ENCODE measurements around the gene OGFR.
A peak's percentile ranks its signal among the peaks of the same experiment; 100 is the strongest.
"Not testable (repeated sequence)": the region's sequence is repeated elsewhere in the genome, so short reads cannot be mapped to it uniquely, and the experiment has no call there.

The OGFR gene

DNA sequence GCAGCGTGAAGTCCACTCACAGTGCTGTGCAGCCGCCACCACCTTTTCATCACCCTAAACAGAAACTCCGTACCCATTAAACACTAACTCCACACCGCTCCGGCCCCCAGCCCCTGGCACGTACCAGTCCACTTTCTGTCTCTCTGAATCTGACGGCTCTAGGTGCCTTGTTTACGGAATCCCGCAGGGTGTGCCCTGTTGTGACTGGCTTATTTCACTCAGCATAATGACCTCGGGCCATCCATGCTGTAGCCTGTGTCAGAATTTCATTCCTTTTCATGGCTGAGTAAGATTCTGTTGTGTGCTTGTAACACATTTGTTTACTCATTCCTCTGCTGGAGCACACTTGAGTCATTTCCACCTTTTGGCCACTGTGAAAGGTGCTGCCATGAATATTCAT is 39.0 kb downstream of the OGFR start:
- DNase-seq = no peak

DNA sequence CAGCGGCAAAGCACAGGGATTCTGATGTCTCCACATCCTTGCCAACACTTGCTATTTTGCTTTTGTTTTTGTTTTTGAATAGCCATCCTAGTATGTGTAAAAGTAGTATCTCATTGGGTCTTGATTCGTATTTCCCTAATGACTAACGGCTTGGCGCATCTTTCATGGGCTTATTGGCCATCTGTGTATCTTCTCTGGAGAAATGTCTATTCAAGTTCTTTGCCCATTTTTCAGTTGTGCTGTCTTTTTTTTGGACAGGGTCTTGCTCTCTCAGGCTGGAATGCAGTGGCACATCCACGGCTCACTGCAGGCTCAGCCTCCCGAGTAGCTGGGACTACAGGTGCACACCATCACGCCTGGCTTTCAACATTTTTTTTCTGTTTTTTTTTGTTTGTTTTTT is 39.5 kb downstream of the OGFR start:
- DNase-seq = no peak

DNA sequence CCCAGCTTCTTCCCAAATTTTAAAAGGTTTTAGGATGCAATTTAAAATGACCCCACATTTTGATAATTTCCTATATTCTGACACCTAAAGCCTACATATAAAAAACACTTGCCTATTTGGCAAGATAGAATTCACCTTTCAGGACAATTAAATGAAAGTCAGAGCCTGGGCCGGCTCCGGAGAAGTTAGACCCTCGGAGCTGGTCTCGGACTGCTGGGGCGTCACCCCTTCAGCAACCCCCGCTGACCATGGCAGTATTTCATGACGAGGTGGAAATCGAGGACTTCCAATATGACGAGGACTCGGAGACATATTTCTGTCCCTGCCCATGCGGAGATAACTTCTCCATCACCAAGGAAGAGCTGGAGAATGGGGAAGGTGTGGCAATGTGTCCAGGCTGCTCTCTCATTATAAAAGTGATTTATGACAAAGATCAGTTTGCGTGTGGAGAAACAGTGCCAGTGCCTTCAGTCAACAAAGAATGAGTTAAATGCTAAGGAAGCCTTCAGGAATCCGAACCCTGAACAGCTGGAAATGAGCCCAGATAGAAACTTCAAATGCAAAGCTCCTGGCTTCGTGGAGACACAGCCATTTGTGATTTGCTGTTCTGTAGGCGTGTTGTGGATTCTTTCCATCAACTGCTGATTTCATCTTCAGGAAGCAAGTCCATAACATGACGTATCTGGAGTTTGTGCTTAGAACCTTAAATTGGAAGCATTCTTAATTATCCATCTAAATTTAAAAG is 41.0 kb downstream of the OGFR start:
- DNase-seq = no peak

DNA sequence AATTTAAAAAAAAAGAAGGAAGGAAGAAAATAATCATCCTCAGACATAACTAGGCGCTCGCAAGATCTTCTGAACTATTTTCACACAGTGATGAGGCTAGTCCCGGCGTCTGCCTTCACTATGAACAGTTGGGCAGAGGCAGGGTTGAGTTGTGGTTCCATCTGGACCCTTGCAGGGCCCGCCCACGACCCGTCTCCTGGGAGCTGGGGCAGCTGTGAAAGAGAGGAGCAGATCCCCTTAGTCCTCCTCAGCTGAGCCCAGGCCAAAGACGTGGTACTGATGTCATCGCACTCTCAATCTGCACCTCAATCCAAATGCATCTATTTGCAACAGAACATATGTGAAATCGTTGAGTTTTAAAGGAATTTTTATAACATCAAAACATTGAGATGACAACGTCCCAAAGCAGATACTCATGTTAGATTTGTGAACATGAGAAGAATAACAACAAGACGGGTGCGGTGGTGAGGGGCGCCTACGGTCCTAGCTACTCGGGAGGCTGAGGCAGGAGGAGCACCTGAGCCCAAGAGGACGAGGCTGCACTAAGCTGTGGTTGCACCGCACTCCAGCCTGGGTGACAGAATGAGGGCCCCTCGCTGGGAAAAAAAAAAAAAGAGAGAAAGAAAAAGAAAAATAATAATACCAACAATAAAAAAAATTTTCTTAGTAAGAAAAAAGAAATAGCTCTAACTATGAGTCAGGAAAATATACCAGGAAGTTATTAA is 41.7 kb downstream of the OGFR start:
- DNase-seq = no peak

DNA sequence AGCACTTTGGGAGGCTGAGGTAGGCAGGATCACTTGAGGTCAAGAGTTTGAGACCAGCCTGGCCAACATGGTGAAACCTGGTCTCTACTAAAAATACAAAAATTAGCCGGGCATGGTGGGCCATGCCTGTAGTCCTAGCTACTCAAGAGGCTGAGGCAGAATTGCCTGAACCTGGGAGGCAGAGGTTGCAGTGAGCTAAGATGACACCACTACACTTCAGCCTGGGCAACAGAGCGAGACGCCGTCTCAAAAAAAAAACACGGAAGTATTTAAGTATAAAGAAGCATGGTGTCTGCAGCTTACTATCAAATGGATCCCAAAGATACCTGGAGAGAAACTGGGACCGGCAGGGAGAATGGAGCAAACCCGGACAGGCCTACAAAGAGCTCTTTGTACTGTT is 44.3 kb downstream of the OGFR start:
- DNase-seq = not testable (repeated sequence)

DNA sequence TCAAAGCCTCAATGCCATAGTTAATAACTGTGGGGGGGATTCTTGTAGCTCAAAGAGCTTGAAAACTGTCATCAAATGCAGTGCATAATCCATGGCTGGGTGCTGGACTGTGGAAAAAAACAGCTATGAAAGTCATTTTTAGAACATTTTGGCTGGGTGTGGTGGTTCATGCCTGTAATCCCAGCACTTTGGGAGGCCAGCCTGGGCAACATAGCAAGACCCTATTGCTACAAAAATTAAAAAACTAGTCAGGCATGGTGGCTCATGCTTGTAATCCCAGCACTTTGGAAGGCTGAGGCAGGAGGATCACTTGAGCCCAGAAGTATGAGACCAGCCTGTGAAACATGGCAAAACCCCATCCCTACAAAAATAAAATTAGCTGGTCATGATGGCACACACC is 44.8 kb downstream of the OGFR start:
- no peak for DNase-seq

DNA sequence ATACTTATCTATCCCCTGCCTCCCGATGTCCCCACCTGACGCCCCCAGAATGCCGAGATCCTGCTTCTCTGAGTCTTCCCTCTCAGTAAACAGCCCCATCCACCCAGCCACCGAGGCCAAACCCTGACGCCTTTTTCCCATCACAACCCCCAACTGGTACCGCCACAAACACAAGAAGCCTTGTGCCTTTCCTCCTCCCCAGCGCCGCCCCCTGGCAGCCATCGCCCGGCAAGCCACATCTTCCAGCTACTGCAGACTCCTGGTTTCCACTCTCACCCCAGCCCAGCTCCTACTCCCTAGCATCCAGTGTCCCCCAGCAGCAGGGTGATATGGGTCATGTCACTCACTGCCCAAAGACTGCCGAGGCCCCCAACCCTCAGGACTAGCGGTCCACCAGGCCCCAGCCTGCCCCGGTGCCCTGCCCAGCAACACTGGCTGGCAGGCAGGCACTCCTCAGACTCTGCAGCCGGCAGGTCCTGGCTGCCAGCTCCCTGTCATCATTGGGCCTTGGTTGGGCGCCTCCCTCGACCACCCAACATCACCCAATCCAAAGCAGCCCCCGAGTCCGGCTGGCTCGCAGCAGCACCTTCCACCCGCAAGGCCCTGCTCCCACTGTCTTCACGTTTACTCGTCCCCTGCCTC is 45.8 kb downstream of the OGFR start:
- no peak for DNase-seq

DNA sequence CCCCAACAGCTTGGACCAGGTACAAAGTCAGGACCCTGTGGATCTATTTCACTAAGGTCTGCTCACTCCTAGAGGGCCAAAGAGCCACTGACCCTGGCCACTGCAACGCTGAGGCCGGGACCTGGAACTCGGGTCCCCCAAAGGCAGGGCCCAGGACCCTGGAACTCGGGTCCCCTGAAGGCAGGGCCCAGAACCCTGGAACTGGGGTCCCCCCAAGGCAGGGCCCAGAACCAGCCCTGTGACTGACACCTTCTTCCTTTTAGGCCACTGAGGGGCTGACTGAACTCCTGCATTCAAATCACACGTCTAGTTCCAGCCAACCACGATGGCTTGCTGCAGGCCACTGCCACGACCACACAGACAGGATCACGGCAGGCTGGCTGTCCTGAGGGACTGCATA is 47.6 kb downstream of the OGFR start:
- no peak for DNase-seq

DNA sequence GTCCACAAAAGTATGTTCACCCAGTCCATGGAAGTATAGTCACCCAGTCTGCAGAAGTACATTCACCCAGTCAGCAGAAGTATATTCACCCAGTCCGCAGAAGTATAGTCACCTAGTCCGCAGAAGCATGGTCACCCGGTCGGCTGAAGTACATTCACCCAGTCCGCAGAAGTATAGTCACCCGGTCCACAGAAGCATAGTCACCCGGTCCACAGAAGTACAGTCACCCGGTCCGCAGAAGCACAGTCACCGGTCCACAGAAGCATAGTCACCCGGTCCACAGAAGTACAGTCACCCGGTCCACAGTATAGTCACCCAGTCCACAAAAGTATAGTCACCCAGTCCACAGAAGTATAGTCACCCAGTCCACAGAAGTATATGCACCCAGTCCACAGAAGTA is 48.2 kb downstream of the OGFR start:
- no peak for DNase-seq

DNA sequence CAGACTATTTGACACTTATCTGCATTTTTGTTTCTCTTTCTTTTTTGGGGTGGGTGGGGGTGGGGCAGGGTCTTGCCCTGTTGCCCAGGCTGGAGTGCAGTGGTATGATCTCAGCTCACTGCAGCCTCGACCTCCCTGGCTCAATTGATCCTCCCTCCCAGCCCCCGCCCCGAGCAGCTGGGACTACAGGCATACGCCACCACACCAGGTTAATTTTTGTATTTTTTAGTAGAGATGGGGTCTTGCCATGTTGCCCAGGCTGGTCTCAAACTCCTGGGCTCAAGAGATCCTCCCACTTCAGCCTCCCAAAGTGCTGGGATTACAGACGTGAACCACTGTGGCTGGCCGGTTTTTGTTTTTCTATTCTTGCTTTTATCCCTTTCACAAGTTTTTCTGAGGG is 48.7 kb downstream of the OGFR start:
- DNase-seq = not testable (repeated sequence)

DNA sequence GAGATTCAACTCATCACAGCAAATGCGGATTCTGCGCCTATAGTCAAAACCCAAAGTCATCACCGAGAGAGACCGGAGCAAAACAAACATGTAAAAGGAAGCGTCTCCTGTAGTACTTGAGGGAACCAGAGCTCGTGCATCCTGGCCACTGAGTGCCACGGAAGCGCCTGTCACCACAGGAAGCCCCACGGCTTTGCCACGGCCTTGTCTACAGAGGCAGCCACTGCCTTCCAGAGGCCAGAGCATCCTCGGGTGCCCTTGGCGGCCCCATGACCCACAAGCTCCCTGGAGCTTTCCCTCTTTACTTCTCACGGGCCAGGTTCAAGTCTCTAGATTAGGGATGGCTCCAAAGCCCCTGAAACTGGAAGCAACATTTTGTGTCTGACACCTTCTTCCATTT is 49.5 kb downstream of the OGFR start:
- DNase-seq = no peak

DNA sequence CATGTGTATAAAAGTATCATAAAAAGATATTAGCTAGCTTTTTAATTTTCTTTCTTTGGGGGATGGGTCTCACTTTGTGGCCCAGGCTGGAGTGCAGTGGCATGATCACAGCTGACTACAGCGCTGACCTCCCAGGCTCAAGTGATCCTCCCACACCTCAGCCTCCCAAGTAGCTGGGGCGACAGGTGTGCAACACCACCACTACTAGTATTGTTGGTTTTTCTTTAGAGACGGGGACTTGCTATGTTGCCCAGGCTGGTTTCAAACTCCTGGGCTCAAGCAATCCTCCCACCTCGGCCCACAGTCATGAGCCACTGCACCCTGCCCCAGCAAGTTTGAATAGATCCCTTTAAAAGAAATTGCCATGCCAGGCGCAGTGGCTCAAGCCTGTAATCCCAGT is 50.5 kb downstream of the OGFR start:
- no peak for DNase-seq

DNA sequence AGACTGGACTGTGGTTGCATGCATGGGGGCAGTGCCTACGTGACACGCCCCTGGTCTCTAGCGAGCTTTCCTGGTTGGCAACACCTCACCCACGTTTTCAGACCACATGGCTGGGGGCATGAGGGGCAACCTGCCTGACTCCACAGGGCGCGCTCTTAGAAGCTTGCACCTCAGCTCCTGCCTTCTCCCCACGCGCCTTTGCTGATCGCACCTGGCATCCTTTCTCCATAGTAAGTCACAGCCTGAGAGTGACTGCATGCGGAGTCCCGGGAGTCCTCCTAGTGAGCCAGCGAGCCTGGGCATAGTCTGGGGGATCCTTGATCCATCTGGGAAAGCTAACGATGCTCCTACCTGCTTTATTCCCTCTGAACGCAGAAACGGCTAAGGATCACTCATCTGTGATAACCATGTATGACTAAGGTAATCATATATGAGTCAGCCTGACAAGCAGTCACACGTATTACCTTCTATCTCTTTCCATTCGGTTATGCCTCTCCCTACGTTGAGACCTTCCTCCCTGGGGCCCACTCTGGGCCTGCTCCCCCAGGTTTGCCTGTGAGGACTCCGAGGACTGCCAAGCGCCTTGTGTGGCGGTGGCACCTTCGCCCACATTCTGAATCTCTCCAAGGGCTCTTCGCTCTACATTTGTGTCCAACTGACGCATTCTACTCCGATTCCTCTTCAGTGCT is 52.4 kb downstream of the OGFR start:
- no peak for DNase-seq

DNA sequence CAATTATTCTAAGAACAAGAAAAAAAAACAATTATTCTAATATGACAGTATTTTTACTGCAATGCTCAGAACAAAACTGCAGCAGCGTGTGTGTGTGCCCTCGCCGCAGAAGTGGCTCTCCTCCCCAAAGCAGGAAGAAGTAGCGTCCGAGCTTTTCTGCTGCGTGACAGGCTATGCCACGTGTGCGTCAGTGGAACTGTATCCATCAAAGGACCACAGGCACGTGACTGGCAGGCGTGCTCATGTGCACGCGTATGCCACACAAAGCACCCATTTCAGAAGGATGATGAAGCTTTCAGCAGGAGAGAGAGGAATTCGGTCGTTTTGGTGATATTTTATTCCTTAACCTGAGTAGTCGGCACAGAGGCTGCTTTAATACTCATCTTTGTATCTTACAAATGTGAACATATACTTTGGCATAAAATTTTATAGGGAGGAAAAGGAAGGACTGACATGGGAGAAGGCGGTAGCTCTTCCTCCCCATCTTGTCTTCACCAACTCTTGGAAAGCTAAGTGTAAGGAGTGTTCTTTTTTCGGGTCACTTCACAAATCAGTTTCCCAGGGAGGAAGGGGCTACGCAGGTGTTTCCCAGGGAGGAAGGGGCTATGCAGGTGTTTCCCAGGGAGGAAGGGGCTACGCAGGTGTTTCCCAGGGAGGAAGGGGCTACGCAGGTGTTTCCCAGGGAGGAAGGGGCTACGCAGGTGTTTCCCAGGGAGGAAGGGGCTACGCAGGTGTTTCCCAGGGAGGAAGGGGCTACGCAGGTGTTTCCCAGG is 53.6 kb downstream of the OGFR start:
- no peak for DNase-seq

DNA sequence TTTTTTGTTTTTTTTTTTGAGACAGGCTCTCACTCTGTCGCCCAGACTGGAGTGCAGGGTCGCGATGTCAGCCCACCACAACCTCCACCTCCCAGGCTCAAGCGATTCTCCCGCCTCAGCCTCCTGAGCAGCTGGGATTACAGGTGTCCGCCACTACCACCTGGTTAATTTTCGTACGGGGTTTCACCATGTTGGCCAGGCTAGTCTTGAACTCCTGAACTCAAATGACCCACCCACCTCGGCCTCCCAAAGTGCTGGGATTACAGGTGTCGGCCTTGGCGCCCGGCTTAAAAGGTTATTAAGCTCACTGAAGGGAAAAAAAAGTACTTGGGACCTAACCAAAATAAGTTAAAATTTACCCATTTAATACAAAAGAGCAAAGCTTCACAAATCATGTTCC is 55.1 kb downstream of the OGFR start:
- DNase-seq = no peak

DNA sequence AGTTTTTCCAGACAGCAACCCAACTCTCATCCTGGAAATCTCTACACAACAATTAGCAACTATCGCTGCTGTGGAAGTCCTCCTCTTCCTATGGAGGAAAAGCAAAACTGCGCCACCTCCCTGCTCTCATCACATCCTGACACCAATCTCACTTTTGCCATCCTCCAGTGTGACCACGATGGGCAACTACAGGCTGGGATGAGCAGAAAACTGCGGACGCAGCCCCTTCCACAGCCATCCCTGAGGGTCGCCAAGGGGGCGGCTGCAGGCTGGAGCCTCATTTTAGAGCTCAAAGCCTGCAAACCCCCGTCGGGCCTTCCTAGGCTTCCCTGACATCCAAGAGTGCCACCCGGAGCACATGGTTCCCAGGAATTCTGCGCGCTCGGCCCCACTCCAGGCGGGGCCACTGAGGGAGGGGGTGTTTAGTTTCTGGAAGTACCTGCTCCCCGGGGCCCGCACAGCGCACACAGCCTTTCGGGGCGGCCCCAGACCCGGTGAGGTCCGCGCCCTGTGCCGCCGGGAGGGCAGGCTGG is 55.8 kb downstream of the OGFR start:
- no peak for DNase-seq

DNA sequence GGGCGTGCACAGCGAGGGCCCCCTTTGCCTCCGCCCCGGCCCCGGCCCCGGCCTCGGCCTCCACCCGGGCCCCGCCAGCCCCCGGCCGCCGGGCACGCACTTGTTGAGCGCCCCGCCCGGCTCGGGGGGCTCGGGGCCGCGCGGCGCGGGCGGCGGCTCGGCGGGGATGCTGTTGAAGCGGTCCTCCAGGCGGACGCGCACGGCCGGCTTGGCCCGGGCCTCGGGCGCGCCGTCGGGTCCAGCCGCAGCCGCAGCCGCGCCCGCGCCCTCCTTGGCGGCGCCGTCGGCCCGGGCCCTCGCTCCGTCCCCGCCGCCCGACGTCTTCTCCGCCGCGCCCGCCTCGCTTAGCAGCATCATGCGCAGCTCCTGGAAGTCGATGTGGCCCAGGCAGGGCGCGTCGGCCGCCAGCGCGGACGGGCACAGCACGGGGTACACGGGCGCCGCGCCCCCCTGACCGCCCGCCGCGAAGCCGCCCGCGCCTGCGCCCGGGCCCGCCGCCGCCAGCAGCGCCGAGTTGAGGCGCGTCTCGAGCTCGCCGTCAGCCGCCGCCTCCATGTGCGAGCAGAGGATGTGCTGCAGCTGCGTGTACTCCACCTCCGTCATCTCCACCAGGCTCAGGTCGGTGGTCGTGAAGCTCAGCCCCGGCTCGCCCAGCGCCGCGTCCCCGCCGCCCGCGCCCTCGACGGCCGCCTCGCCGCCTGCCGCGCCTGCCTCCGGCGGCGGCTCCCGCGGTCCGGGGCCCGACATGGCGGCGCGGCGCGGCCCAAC is 56.5 kb downstream of the OGFR start:
- peak; percentile 79 for DNase-seq

DNA sequence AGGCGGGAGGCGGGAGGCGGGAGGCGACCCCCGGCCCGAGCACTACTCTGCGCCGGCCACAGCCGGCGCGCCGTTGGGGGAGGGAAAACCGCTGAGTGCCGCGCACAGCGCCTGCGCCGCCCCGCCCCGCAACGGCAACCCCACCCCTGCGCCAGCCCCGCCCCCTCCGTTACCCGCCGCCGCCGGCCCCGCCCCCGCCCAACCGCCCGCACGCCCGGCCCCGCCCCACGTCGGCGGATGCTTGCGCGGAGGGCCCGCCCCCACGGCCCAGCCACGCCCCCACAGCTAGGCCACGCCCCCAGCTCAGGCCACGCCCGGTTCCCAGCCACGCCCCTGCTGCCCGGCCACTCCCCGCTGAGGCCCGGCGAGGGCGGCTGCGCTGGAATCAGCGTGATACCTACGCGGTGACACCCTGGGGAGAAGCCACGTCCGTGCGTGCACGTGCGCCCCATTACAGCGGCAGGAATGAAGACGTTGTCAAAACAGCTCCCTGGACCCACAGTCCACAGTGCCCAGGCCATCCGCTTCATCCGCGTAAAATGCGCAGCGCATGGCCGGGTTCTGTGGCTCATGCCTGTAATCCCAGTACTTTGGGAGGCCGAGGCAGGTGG is 57.2 kb downstream of the OGFR start, which contains the start of gene TCFL5:
Gene TCFL5 (minus strand): TSS at position 97 of the 611 bp plus-strand sequence. CDS start 152 bp downstream, outside the sequence.
- DNase-seq = peak; percentile 98

All from activated effector memory CD4-positive, alpha-beta T cell treated with anti-CD3 and anti-CD28 coated beads, Interleukin-2, amount 50 U/mL, for 16 hours (primary cell).